H9 (cell line): ENCODE results near the gene LEKR1. TPM values are rescaled to one million over a fixed set of nuclear protein-coding genes. Genes with fewer than 3 reads are reported as not detected.

Experiments
- DNase-seq: peaks from one replicate; pipeline ENCODE4 v3.0.0-alpha.2; 2017
- H2AFZ ChIP-seq: one replicate; pipeline ENCODE4 v1.6.1; 2013; ENCODE audit warnings: mild to moderate bottlenecking, low read length, control low read depth, moderate library complexity
- H2AK5ac ChIP-seq: 2 replicates; pipeline ENCODE4 v1.6.1; 2013; ENCODE audit warnings: low read length, control low read depth, mixed read lengths; ENCODE audit not compliant: insufficient read length
- H2BK120ac ChIP-seq: one replicate; pipeline ENCODE4 v1.6.1; 2013; ENCODE audit warnings: low read depth, mild to moderate bottlenecking, low read length, control low read depth, inconsistent platforms; ENCODE audit not compliant: poor library complexity, severe bottlenecking
- H2BK12ac ChIP-seq: 2 replicates; pipeline ENCODE4 v1.6.1; 2013; ENCODE audit warnings: low read length, control low read depth, mixed read lengths, low read depth; ENCODE audit not compliant: insufficient read length
- H2BK15ac ChIP-seq: 2 replicates; pipeline ENCODE4 v1.6.1; 2013; ENCODE audit warnings: low read depth, low read length, control low read depth
- H2BK20ac ChIP-seq: one replicate; pipeline ENCODE4 v1.6.1; 2013; ENCODE audit warnings: low read depth, mild to moderate bottlenecking, low read length, control low read depth, inconsistent platforms; ENCODE audit not compliant: poor library complexity, severe bottlenecking
- H2BK5ac ChIP-seq: 2 replicates; pipeline ENCODE4 v1.6.1; 2013; ENCODE audit warnings: low read length, control low read depth, mixed read lengths; ENCODE audit not compliant: insufficient read length
- H3K14ac ChIP-seq: 2 replicates; pipeline ENCODE4 v1.6.1; 2013; ENCODE audit warnings: low read length, control low read depth; ENCODE audit not compliant: insufficient read depth
- H3K18ac ChIP-seq: 2 replicates; pipeline ENCODE4 v1.6.1; 2013; ENCODE audit warnings: low read depth, mild to moderate bottlenecking, mixed read lengths, low read length, control low read depth; ENCODE audit not compliant: insufficient read length
- H3K23ac ChIP-seq: 2 replicates; pipeline ENCODE4 v1.6.1; 2013; ENCODE audit warnings: low read length, control low read depth, mixed read lengths, low read depth; ENCODE audit not compliant: insufficient read length
- H3K23me2 ChIP-seq: 2 replicates; pipeline ENCODE4 v1.6.1; 2013; ENCODE audit warnings: low read depth, mild to moderate bottlenecking, mixed read lengths, low read length, control low read depth; ENCODE audit not compliant: insufficient read length, poor library complexity, severe bottlenecking
- H3K27ac ChIP-seq: 2 replicates; pipeline ENCODE4 v1.5.1; 2013; ENCODE audit warnings: low read length, control low read depth, mixed read lengths, low read depth; ENCODE audit not compliant: insufficient read length
- H3K27me3 ChIP-seq: 2 replicates; pipeline ENCODE4 v1.6.1; 2013; ENCODE audit warnings: low read length, control low read depth, inconsistent platforms; ENCODE audit not compliant: insufficient read depth
- H3K4ac ChIP-seq: 2 replicates; pipeline ENCODE4 v1.6.1; 2013; ENCODE audit warnings: low read depth, mild to moderate bottlenecking, control low read depth, inconsistent platforms, low read length, moderate library complexity
- H3K4me1 ChIP-seq: 2 replicates; pipeline ENCODE4 v1.6.1; 2013; ENCODE audit warnings: low read length, control low read depth, inconsistent platforms; ENCODE audit not compliant: insufficient read depth
- H3K4me2 ChIP-seq: 2 replicates; pipeline ENCODE4 v1.6.1; 2013; ENCODE audit warnings: low read length, control low read depth, mixed read lengths; ENCODE audit not compliant: insufficient read length, insufficient read depth
- H3K56ac ChIP-seq: 2 replicates; pipeline ENCODE4 v1.6.1; 2013; ENCODE audit warnings: low read depth, mild to moderate bottlenecking, mixed read lengths, low read length, control low read depth; ENCODE audit not compliant: insufficient read length
- H3K79me1 ChIP-seq: 2 replicates; pipeline ENCODE4 v1.6.1; 2013; ENCODE audit warnings: low read depth, mild to moderate bottlenecking, moderate library complexity, low read length, control low read depth, inconsistent platforms; ENCODE audit not compliant: insufficient read depth, poor library complexity, severe bottlenecking
- H3K79me2 ChIP-seq: 2 replicates; pipeline ENCODE4 v1.6.1; 2013; ENCODE audit warnings: low read length, control low read depth, inconsistent platforms; ENCODE audit not compliant: insufficient read depth
- H3K9ac ChIP-seq: 2 replicates; pipeline ENCODE4 v1.6.1; 2013; ENCODE audit warnings: low read length, control low read depth, mixed read lengths; ENCODE audit not compliant: insufficient read length; ENCODE audit errors: extremely low read depth
- H3K9me3 ChIP-seq: one replicate; pipeline ENCODE4 v1.6.1; 2013; ENCODE audit warnings: low read depth, low read length, inconsistent platforms; ENCODE audit not compliant: control insufficient read depth
- H3T11ph ChIP-seq: one replicate; pipeline ENCODE4 v1.6.1; 2013; ENCODE audit warnings: mild to moderate bottlenecking, low read length, control low read depth, inconsistent platforms
- H4K20me1 ChIP-seq: one replicate; pipeline ENCODE4 v1.6.1; 2013; ENCODE audit not compliant: control insufficient read depth, insufficient read length, insufficient read depth
- H4K5ac ChIP-seq: 2 replicates; pipeline ENCODE4 v1.6.1; 2013; ENCODE audit warnings: low read depth, mild to moderate bottlenecking, mixed read lengths, low read length, control low read depth; ENCODE audit not compliant: insufficient read length
- H4K8ac ChIP-seq: replicated peaks from 2 replicates; pipeline ENCODE4 v1.6.1; 2013; ENCODE audit warnings: low read length, control low read depth, mixed read lengths, low read depth; ENCODE audit not compliant: insufficient read length
- H4K91ac ChIP-seq: 2 replicates; pipeline ENCODE4 v1.6.1; 2013; ENCODE audit warnings: low read depth, mild to moderate bottlenecking, moderate library complexity, mixed read lengths, low read length, control low read depth; ENCODE audit not compliant: insufficient read length
- H3K27ac Mint-ChIP-seq, 3 experiments: 2 replicates in 2 of 3; 3 replicates in 1 of 3; pipeline ENCODE4 v1.8.0; 2020 to 2021; ENCODE audit warnings: mixed read lengths in 3 of 3, mild to moderate bottlenecking in 1 of 3, moderate library complexity in 1 of 3
- H3K27me3 Mint-ChIP-seq: 2 replicates; pipeline ENCODE4 v1.8.0; 2021; ENCODE audit warnings: low read depth, mild to moderate bottlenecking, moderate library complexity, mixed read lengths
- H3K36me3 Mint-ChIP-seq, 3 experiments: 2 replicates in 2 of 3; 3 replicates in 1 of 3; pipeline ENCODE4 v1.8.0; 2020 to 2021; ENCODE audit warnings: low read depth in 3 of 3, mixed read lengths in 3 of 3; ENCODE audit not compliant: insufficient read depth in 1 of 3
- H3K4me1 Mint-ChIP-seq, 2 experiments: 2 replicates each; pipeline ENCODE4 v1.8.0; 2020; ENCODE audit warnings: mixed read lengths in 2 of 2
- H3K4me3 Mint-ChIP-seq, 2 experiments: 2 replicates in 1 of 2; 3 replicates in 1 of 2; pipeline ENCODE4 v1.8.0; 2020 to 2021; ENCODE audit warnings: mild to moderate bottlenecking in 2 of 2, mixed read lengths in 2 of 2, moderate library complexity in 1 of 2
- H3K9me3 Mint-ChIP-seq, 2 experiments: 2 replicates in 1 of 2; 3 replicates in 1 of 2; pipeline ENCODE4 v1.8.0; 2020; ENCODE audit warnings: mild to moderate bottlenecking in 2 of 2, mixed read lengths in 2 of 2, moderate library complexity in 1 of 2
- WGBS: extraction: QIAGEN DNeasy Blood & Tissue Kit; methylation state at CpG from one replicate; pipeline ENCODE4 v1.1.7; 2013; ENCODE audit warnings: missing lambda C conversion rate, low lambda C conversion rate, mixed read lengths; ENCODE audit not compliant: insufficient read length; ENCODE audit errors: extremely low coverage; 5-methylcytosine and 5-hydroxymethylcytosine counted together
- total RNA-seq: library from RNA; stranded (reverse); gene quantifications from 2 replicates; pipeline ENCODE4 v1.2.1, GENCODE V29; 2021
- TF ChIP-seq, protein P1 (sequence below): fragments of 200-600 bp; sonication (generic); conservative IDR thresholded peaks from 3 replicates; pipeline ENCODE4 v1.8.0; 2021; ENCODE audit warnings: antibody characterized with exemption, mild to moderate bottlenecking

LEKR1 gene
- total RNA-seq, 1 experiment from 2014 or later = not detected

DNA sequence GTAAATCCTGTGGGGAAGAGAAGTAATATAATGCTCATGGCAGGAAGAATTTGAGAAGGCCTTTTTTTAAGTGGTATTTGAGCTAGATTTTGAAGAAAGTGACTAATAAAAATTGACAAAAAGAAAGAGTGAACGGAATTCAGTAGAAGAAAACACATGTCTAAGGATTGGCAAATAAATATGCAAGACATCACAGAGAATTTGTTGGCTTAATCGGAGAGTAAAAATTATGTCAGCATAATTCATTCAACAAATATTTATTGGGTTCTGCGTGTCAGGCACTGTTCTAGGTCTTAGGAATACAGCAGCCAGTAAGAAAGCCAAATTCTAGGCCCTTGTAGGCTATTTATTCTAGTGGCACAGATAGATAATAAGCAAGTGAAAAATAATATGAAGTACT is 33.6 kb upstream of the LEKR1 start:
- Histone ChIP-seq H2AK5ac (no peak overlapping the region), H3K9ac (no peak overlapping the region), H2BK15ac (no peak overlapping the region), H4K5ac (no peak overlapping the region), H3K18ac (no peak overlapping the region), H3K27me3 (no peaks in the 10 kb centered on the region), H3T11ph (no peak overlapping the region), H3K4ac (no peak overlapping the region), H2BK120ac (no peak overlapping the region), H3K27ac (no peak overlapping the region), H3K4me1 (no peaks in the 10 kb centered on the region), H2BK12ac (no peak overlapping the region), H4K20me1 (no peaks in the 10 kb centered on the region), H3K79me1 (no peaks in the 10 kb centered on the region), H3K23me2 (no peaks in the 10 kb centered on the region), H4K91ac (no peak overlapping the region), H2BK5ac (no peak overlapping the region), H2AFZ (no peak overlapping the region), H3K14ac (no peak overlapping the region), H3K79me2 (no peaks in the 10 kb centered on the region), H3K23ac (no peak overlapping the region), H3K4me2 (no peak overlapping the region), H3K9me3 (no peaks in the 10 kb centered on the region), H3K56ac (no peak overlapping the region), H2BK20ac (no peak overlapping the region), H4K8ac (no peak overlapping the region)
- H3K9me3 Mint-ChIP-seq = no peaks in the 10 kb centered on the region
- no peak overlapping the region for H3K27ac Mint-ChIP-seq
- TF ChIP-seq, protein P1, sequence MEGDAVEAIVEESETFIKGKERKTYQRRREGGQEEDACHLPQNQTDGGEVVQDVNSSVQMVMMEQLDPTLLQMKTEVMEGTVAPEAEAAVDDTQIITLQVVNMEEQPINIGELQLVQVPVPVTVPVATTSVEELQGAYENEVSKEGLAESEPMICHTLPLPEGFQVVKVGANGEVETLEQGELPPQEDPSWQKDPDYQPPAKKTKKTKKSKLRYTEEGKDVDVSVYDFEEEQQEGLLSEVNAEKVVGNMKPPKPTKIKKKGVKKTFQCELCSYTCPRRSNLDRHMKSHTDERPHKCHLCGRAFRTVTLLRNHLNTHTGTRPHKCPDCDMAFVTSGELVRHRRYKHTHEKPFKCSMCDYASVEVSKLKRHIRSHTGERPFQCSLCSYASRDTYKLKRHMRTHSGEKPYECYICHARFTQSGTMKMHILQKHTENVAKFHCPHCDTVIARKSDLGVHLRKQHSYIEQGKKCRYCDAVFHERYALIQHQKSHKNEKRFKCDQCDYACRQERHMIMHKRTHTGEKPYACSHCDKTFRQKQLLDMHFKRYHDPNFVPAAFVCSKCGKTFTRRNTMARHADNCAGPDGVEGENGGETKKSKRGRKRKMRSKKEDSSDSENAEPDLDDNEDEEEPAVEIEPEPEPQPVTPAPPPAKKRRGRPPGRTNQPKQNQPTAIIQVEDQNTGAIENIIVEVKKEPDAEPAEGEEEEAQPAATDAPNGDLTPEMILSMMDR = no peak
- WGBS = no CpG with 5 or more reads among the region's 3 CpGs
- H3K36me3 Mint-ChIP-seq = no peaks in the 10 kb centered on the region
- peaks cover 6 to 11% of the 10 kb centered on the region in 2 experiments; a peak in 2 of 4 replicates for H3K4me1 Mint-ChIP-seq
- no peak overlapping the region for H3K4me3 Mint-ChIP-seq
- DNase-seq = no peak
- H3K27me3 Mint-ChIP-seq = no peaks in the 10 kb centered on the region
